IMR-90 (cell line): ENCODE results near the gene TFB1M. TPM values are rescaled to one million over a fixed set of nuclear protein-coding genes. Genes with fewer than 3 reads are reported as not detected.
"Not testable (repeated sequence)": the region's sequence is repeated elsewhere in the genome, so short reads cannot be mapped to it uniquely, and the experiment has no call there.

Experiments
- ATAC-seq: fragments of 200-7000 bp; cut with Tn5 transposase; 2 replicates; pipeline ENCODE4 v1.9.1; 2020; ENCODE audit warnings: low read depth, mild to moderate bottlenecking, moderate library complexity
- BruUV-seq: library from RNA; stranded (reverse); fragments of 400-500 nt; replicated peaks from 2 replicates; lab custom pipeline; 2021; lab: Mats Ljungman, UMichigan
- CTCF ChIA-PET: fragments of 300-600 bp; formaldehyde crosslinking; extraction: SDS; loops from one replicate; lab custom pipeline; 2021; ENCODE audit warnings: antibody characterized with exemption; lab: Yijun Ruan, JAX
- POLR2A ChIA-PET: fragments of 300-600 bp; sonication (Branson Sonifier 250); formaldehyde crosslinking; loops from one replicate; lab custom pipeline; 2022; ENCODE audit warnings: antibody characterized with exemption; ENCODE audit not compliant: unreplicated experiment; lab: Charles Lee
- DNase-seq: peaks from one replicate; pipeline ENCODE4 v3.0.0; 2013
- H2AFZ ChIP-seq: replicated peaks from 2 replicates; pipeline ENCODE3; 2013; ENCODE audit warnings: low read length, mild to moderate bottlenecking; ENCODE audit not compliant: poor library complexity
- H2AK5ac ChIP-seq: 2 replicates; pipeline ENCODE4 v1.6.1; 2013; ENCODE audit warnings: low read depth, low read length, inconsistent platforms
- H2AK9ac ChIP-seq: replicated peaks from 2 replicates; pipeline ENCODE3; 2013; ENCODE audit warnings: mild to moderate bottlenecking, low read depth, low read length, moderate library complexity; ENCODE audit not compliant: poor library complexity
- H2BK120ac ChIP-seq: 2 replicates; pipeline ENCODE4 v1.6.1; 2013; ENCODE audit warnings: low read depth, low read length, inconsistent platforms
- H2BK15ac ChIP-seq: 3 replicates; pipeline ENCODE4 v1.6.1; 2013; ENCODE audit warnings: low read depth, low read length, inconsistent platforms
- H2BK20ac ChIP-seq: 2 replicates; pipeline ENCODE4 v1.6.1; 2013; ENCODE audit warnings: low read depth, mild to moderate bottlenecking, inconsistent platforms, low read length, moderate library complexity
- H2BK5ac ChIP-seq: 2 replicates; pipeline ENCODE4 v1.6.1; 2013; ENCODE audit warnings: mild to moderate bottlenecking, low read depth, low read length, inconsistent platforms; ENCODE audit not compliant: poor library complexity, severe bottlenecking
- H3K14ac ChIP-seq: replicated peaks from 2 replicates; pipeline ENCODE4 v1.6.1; 2013; ENCODE audit warnings: low read depth, low read length, inconsistent platforms
- H3K18ac ChIP-seq: 2 replicates; pipeline ENCODE4 v1.6.1; 2013; ENCODE audit warnings: low read depth, low read length, control low read depth
- H3K23ac ChIP-seq: 2 replicates; pipeline ENCODE4 v1.6.1; 2013; ENCODE audit warnings: low read depth, low read length, inconsistent platforms
- H3K27ac ChIP-seq: 2 replicates; pipeline ENCODE4 v1.5.1; 2013; ENCODE audit warnings: mild to moderate bottlenecking, control low read depth, low read length; ENCODE audit not compliant: insufficient read depth
- H3K27me3 ChIP-seq: 2 replicates; pipeline ENCODE4 v1.6.1; 2013; ENCODE audit warnings: low read length; ENCODE audit not compliant: control insufficient read depth, insufficient read depth
- H3K36me3 ChIP-seq: 2 replicates; pipeline ENCODE4 v1.6.1; 2013; ENCODE audit warnings: low read length, mixed read lengths; ENCODE audit not compliant: control insufficient read depth, insufficient read depth
- H3K4ac ChIP-seq: 2 replicates; pipeline ENCODE4 v1.6.1; 2013; ENCODE audit warnings: low read depth, low read length, inconsistent platforms
- H3K4me1 ChIP-seq: 2 replicates; pipeline ENCODE4 v1.6.1; 2013; ENCODE audit warnings: low read length, mixed read lengths; ENCODE audit not compliant: control insufficient read depth, insufficient read depth
- H3K4me2 ChIP-seq: 2 replicates; pipeline ENCODE4 v1.6.1; 2013; ENCODE audit warnings: low read depth, mild to moderate bottlenecking, control low read depth, low read length, moderate library complexity
- H3K4me3 ChIP-seq: 2 replicates; pipeline ENCODE4 v1.5.1; 2013; ENCODE audit warnings: low read depth, mild to moderate bottlenecking, control low read depth, low read length, moderate library complexity; ENCODE audit not compliant: insufficient read depth
- H3K56ac ChIP-seq: 2 replicates; pipeline ENCODE4 v1.6.1; 2013; ENCODE audit warnings: low read length, inconsistent platforms; ENCODE audit not compliant: insufficient read depth; ENCODE audit errors: extremely low read depth
- H3K79me1 ChIP-seq, 2 experiments: 2 replicates each; pipeline ENCODE4 v1.6.1; 2013; ENCODE audit warnings: low read length in 2 of 2, inconsistent platforms in 1 of 2, low read depth in 1 of 2
- H3K9ac ChIP-seq: 2 replicates; pipeline ENCODE4 v1.6.1; 2013; ENCODE audit warnings: low read depth, low read length, control low read depth
- H3K9me1 ChIP-seq: 2 replicates; pipeline ENCODE4 v1.6.1; 2013; ENCODE audit warnings: low read length, inconsistent platforms; ENCODE audit not compliant: insufficient read depth
- H3K9me3 ChIP-seq: 2 replicates; pipeline ENCODE4 v1.6.1; 2013; ENCODE audit warnings: low read length; ENCODE audit not compliant: control insufficient read depth, insufficient read depth
- H4K20me1 ChIP-seq: 2 replicates; pipeline ENCODE4 v1.6.1; 2013; ENCODE audit warnings: low read length, inconsistent platforms; ENCODE audit not compliant: insufficient read depth
- H4K5ac ChIP-seq: 2 replicates; pipeline ENCODE4 v1.6.1; 2013; ENCODE audit warnings: mild to moderate bottlenecking, low read depth, low read length, control low read depth
- H4K8ac ChIP-seq, 2 experiments: 2 replicates each; pipeline ENCODE4 v1.6.1; 2013; ENCODE audit warnings: low read depth in 2 of 2, low read length in 2 of 2, control low read depth in 1 of 2, inconsistent platforms in 1 of 2
- H4K91ac ChIP-seq: 2 replicates; pipeline ENCODE4 v1.6.1; 2013; ENCODE audit warnings: low read depth, low read length, inconsistent platforms; ENCODE audit not compliant: insufficient read depth
- WGBS, 2 experiments: methylation state at CpG; one replicate each; pipeline versions ENCODE4 v1.1.5 to v1.1.7; 2013; ENCODE audit warnings: missing lambda C conversion rate in 2 of 2; ENCODE audit not compliant: insufficient read length in 1 of 2; ENCODE audit errors: extremely low coverage in 2 of 2; 5-methylcytosine and 5-hydroxymethylcytosine counted together
- dilution Hi-C: fragments of 300-500 bp; cut with HindIII; formaldehyde crosslinking; loops from one replicate; pipeline ENCODE4 v1.14.3; 2018; ENCODE audit warnings: low sequenced_read_pairs; ENCODE audit not compliant: unreplicated experiment
- in situ Hi-C: fragments of 300-500 bp; cut with MboI; formaldehyde crosslinking; loops from 3 replicates; pipeline ENCODE4 v1.14.3; 2019; ENCODE audit warnings: low sequenced_read_pairs, inconsistent platforms, mixed read lengths
- intact Hi-C: fragments of 100-400 bp; cut with micrococcal nuclease; formaldehyde crosslinking; loops from 2 replicates; pipeline ENCODE4 v1.10.0; 2022
- polyA plus RNA-seq, 3 experiments: library from polyadenylated mRNA; depleted of rRNA; stranded (reverse); fragments of >200 nt; gene quantifications; 2 replicates each; pipeline ENCODE4 v1.2.3, GENCODE V29; 2012; ENCODE audit warnings: low replicate concordance in 1 of 3
- total RNA-seq: library from RNA; depleted of rRNA; stranded (reverse); fragments of >200 nt; gene quantifications from 2 replicates; pipeline ENCODE4 v1.2.3, GENCODE V29; 2012

TFB1M gene
- total and polyA plus RNA-seq, 2 of the 4 experiments (the other 2 are of a cell fraction): 18.1 to 22.4 TPM

- H3K4me1 ChIP-seq, H4K5ac ChIP-seq, POLR2A ChIA-PET, ATAC-seq, H3K4me3 ChIP-seq, H3K27me3 ChIP-seq, H3K4me2 ChIP-seq, H2BK20ac ChIP-seq, H3K23ac ChIP-seq, H4K91ac ChIP-seq, DNase-seq, H4K20me1 ChIP-seq, H3K9me3 ChIP-seq, H3K79me1 ChIP-seq, H3K27ac ChIP-seq, H2AFZ ChIP-seq, intact Hi-C loops, dilution Hi-C loops, H3K36me3 ChIP-seq, H3K9ac ChIP-seq, H2AK9ac ChIP-seq, H3K56ac ChIP-seq, H3K9me1 ChIP-seq, BruUV-seq: not testable (repeated sequence)
- Histone ChIP-seq H4K8ac (peak overlapping the region in 1 of 2 experiments; percentile 56; a peak in 1 of 4 replicates), H2BK120ac (peak overlapping the region; percentile 56; the same call in 1 of the 2 replicates), H3K14ac (peak overlapping the region; percentile 70; the same call in 1 of the 2 replicates), H3K4ac (peak overlapping the region; percentile 57; the same call in 1 of the 2 replicates), H2AK5ac (peak overlapping the region; percentile 59; the same call in 1 of the 2 replicates), H2BK5ac (peak overlapping the region; percentile 81), H3K18ac (peak overlapping the region; percentile 4; the same call in 1 of the 2 replicates), H2BK15ac (0 out of 3 replicates have a peak overlapping the region, but pooled peaks have one; percentile 42)
- CTCF ChIA-PET: interaction anchor here (1.0 to 1.2 kb wide), 2 partner anchors 161 to 162 kb away, joined by 3 to 7 read pairs; no protein-coding TSS in a partner anchor
- WGBS, 2 experiments: no CpG with 5 or more reads among the region's 7 CpGs
- in situ Hi-C loops: loop anchor here (25.0 kb wide), 5 partner anchors 428 to 1853 kb away; no protein-coding TSS in a partner anchor
Measured at GRCh38 chr6:155334073-155334472, 19.8 kb upstream of the TFB1M start.
